ENCODE measurements around the gene MPDZ.

MPDZ gene

GRCh38 chr9:13088720-13089427 is 190.6 kb downstream of the MPDZ start:
- no peak for TF ChIP-seq POLR2A (IDR thresholded peaks at IDR 0.05; ENCODE audit: low read length)
- no peak for TF ChIP-seq GATA1 (IDR thresholded peaks at IDR 0.05; ENCODE audit: low read depth, low read length)
- peak; percentile 41 to 61 for DNase-seq

- no peak for TF ChIP-seq POLR2A (IDR thresholded peaks at IDR 0.05; ENCODE audit: low read length)
- no peak for TF ChIP-seq GATA1 (IDR thresholded peaks at IDR 0.05; ENCODE audit: low read depth, low read length)
- no peak for DNase-seq
These were observed 195.4 kb downstream of the MPDZ start for GRCh38 chr9:13083963-13084528.

DNA sequence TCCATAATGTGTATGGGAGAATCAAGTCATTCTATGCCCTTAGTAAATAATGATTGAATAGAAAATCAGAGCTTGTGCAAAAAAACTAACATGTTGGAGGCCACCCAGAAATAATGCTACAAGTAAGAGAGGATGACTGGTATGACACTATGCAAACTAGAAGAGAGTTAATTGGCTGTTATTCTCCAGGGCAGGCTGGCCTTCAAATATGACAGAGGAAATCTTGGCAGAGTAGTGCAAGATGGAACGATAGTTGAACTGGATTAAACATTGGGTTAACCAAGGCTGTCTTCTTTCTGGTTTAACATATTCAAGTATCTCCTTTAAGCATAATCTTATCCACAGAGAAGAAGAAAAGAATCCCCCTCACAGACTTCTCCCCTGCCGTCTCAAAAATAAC is 196.1 kb downstream of the MPDZ start:
- no peak for DNase-seq
- TF ChIP-seq GATA1 (IDR thresholded peaks at IDR 0.05; ENCODE audit: low read depth, low read length) (no peak), POLR2A (IDR thresholded peaks at IDR 0.05; ENCODE audit: low read length) (no peak)

DNA sequence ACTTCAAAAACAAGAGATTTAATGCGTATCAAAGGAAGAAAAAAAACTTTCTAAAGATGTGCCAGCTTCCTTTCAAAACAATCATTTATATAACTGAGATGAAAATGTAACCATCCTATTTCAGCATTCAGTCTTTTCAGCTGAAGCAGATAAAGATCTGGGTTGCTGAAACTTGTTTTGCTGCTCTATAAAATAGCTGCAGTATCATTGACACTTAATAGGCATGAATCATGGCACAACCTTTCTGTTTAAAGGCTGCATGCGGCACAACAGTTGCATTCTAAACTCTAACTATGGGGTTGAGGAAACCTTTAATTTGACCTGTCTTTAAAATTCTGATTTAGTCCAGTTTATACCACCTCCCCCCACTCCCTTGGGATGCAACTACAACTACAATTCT is 196.7 kb downstream of the MPDZ start:
- TF ChIP-seq GATA1 (IDR thresholded peaks at IDR 0.05; ENCODE audit: low read depth, low read length): no peak
- TF ChIP-seq POLR2A (IDR thresholded peaks at IDR 0.05; ENCODE audit: low read length): no peak
- DNase-seq: no peak

GRCh38 chr9:13078164-13078563 is 201.3 kb downstream of the MPDZ start:
- no peak for DNase-seq
- TF ChIP-seq POLR2A (IDR thresholded peaks at IDR 0.05; ENCODE audit: low read length): no peak
- no peak for TF ChIP-seq GATA1 (IDR thresholded peaks at IDR 0.05; ENCODE audit: low read depth, low read length)

DNA sequence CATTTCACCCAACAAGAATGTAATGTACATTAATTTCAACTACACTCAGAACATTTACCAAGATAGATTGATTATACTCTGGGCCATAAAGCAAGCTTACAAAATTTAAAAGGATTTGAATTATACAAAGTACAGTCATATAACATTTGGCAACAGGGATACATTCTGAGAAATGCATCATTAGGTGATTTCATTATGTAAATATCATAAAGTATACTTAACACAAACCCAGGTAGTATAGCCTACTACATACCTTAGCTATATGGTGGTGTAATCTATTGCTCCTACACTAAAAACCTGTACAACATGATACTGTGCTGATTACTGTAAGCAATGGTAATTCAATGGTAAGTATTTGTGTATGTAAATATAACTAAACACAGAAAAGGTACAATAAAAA is 202.9 kb downstream of the MPDZ start:
- no peak for DNase-seq
- TF ChIP-seq POLR2A (IDR thresholded peaks at IDR 0.05; ENCODE audit: low read length) (no peak), GATA1 (IDR thresholded peaks at IDR 0.05; ENCODE audit: low read depth, low read length) (no peak)

GRCh38 chr9:13071921-13072320 is 207.6 kb downstream of the MPDZ start:
- TF ChIP-seq GATA1 (IDR thresholded peaks at IDR 0.05; ENCODE audit: low read depth, low read length): no peak
- no peak for TF ChIP-seq POLR2A (IDR thresholded peaks at IDR 0.05; ENCODE audit: low read length)
- no peak for DNase-seq

- TF ChIP-seq GATA1 (IDR thresholded peaks at IDR 0.05; ENCODE audit: low read depth, low read length) (no peak), POLR2A (IDR thresholded peaks at IDR 0.05; ENCODE audit: low read length) (no peak)
- no peak for DNase-seq
These were observed 208.6 kb downstream of the MPDZ start for GRCh38 chr9:13070612-13071595.

- TF ChIP-seq POLR2A (IDR thresholded peaks at IDR 0.05; ENCODE audit: low read length) (no peak), GATA1 (IDR thresholded peaks at IDR 0.05; ENCODE audit: low read depth, low read length) (no peak)
- DNase-seq: no peak
These were observed 210.0 kb downstream of the MPDZ start for GRCh38 chr9:13069498-13069897.

DNA sequence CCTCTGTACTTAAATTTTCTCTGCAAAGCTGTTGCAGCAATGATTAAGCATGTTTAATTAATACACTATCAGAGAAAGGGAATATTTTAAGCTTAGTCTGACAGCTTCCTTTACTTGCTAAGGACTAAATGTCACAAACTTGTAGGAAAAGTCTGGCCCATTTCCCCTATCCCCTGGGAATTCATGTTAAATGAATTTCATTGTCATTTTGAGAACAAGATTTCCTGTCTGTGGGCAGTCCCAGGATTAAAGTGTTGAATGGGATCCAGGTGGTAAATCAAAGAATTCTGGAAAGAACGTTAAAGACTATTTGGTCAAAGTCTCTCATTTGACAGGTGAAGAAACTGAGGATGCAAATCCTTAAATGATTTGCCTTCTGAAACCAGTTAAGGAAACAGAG is 214.8 kb downstream of the MPDZ start:
- TF ChIP-seq GATA1 (IDR thresholded peaks at IDR 0.05; ENCODE audit: low read depth, low read length) (no peak), POLR2A (IDR thresholded peaks at IDR 0.05; ENCODE audit: low read length) (no peak)
- no peak for DNase-seq

- TF ChIP-seq GATA1 (IDR thresholded peaks at IDR 0.05; ENCODE audit: low read depth, low read length): no peak
- TF ChIP-seq POLR2A (IDR thresholded peaks at IDR 0.05; ENCODE audit: low read length): no peak
- DNase-seq: no peak
These were observed 215.5 kb downstream of the MPDZ start for GRCh38 chr9:13063880-13064459.

- no peak for DNase-seq
- TF ChIP-seq GATA1 (IDR thresholded peaks at IDR 0.05; ENCODE audit: low read depth, low read length) (no peak), POLR2A (IDR thresholded peaks at IDR 0.05; ENCODE audit: low read length) (no peak)
These were observed 218.1 kb downstream of the MPDZ start for GRCh38 chr9:13061390-13061789.

All from erythroblast (primary cell).